Spleen (tissue), 11 donors: Measurements from ENCODE around the gene KLHL14. TPM values are rescaled to one million over a fixed set of nuclear protein-coding genes. Genes with fewer than 3 reads are reported as not detected.

Source experiments
- DNase-seq: peaks from one replicate; pipeline ENCODE4 v3.0.0-alpha.2; 2020
- H3K27ac ChIP-seq, 8 donors: fragments of 200-600 bp; sonication (generic) in 7 of 8; 1 replicate in 4 of 8; 2 replicates in 4 of 8; pipeline versions ENCODE4 v1.5.0 to v1.8.0; 2016 to 2021; ENCODE audit warnings: inconsistent platforms in 4 of 8, mild to moderate bottlenecking in 4 of 8, moderate library complexity in 1 of 8
- H3K27me3 ChIP-seq, 7 donors: fragments of 200-600 bp; sonication (generic) in 6 of 7; replicated peaks in 1 of 7; 1 replicate in 4 of 7; 2 replicates in 3 of 7; pipeline versions ENCODE4 v1.5.0 to v1.8.0; 2016 to 2021; ENCODE audit warnings: inconsistent platforms in 3 of 7, mild to moderate bottlenecking in 1 of 7
- H3K36me3 ChIP-seq, 6 donors: fragments of 200-600 bp; sonication (generic) in 5 of 6; 1 replicate in 4 of 6; 2 replicates in 2 of 6; pipeline versions ENCODE4 v1.5.0 to v1.8.0; 2016 to 2021; ENCODE audit warnings: inconsistent platforms in 2 of 6
- H3K4me1 ChIP-seq, 6 donors: fragments of 200-600 bp; sonication (generic) in 5 of 6; 1 replicate in 3 of 6; 2 replicates in 3 of 6; pipeline versions ENCODE4 v1.5.0 to v1.8.0; 2016 to 2021; ENCODE audit warnings: inconsistent platforms in 3 of 6
- H3K4me3 ChIP-seq, 8 donors: fragments of 200-600 bp; sonication (generic) in 7 of 8; 1 replicate in 4 of 8; 2 replicates in 4 of 8; pipeline versions ENCODE4 v1.5.0 to v1.8.0; 2016 to 2021; ENCODE audit warnings: inconsistent platforms in 4 of 8, mild to moderate bottlenecking in 4 of 8, moderate library complexity in 2 of 8
- H3K9me3 ChIP-seq, 8 donors: fragments of 200-600 bp; sonication (generic) in 7 of 8; 1 replicate in 4 of 8; 2 replicates in 4 of 8; pipeline versions ENCODE4 v1.5.0 to v1.8.0; 2016 to 2021; ENCODE audit warnings: inconsistent platforms in 4 of 8
- CTCF ChIP-seq, 11 experiments: fragments of 200-600 bp in 7 of 11; fragments of 450-650 bp in 4 of 11; sonication (generic) in 4 of 11; IDR thresholded peaks in 8 of 11; conservative IDR thresholded peaks in 3 of 11; 1 replicate in 7 of 11; 2 replicates in 4 of 11; pipeline versions ENCODE4 v1.4.0 to v1.8.0; 2016 to 2021; ENCODE audit warnings: antibody characterized with exemption in 11 of 11, inconsistent platforms in 4 of 11, mild to moderate bottlenecking in 1 of 11
- POLR2A ChIP-seq, 3 donors: fragments of 450-650 bp; IDR thresholded peaks; one replicate each; pipeline ENCODE4 v1.5.1; 2017; ENCODE audit warnings: antibody characterized with exemption in 3 of 3, mild to moderate bottlenecking in 1 of 3
- POLR2AphosphoS5 ChIP-seq, 3 donors: sonication (generic); formaldehyde crosslinking; IDR thresholded peaks; one replicate each; pipeline ENCODE4 v1.5.1; 2017; ENCODE audit warnings: antibody characterized with exemption in 3 of 3
- WGBS, 5 donors: extraction: QIAGEN DNeasy Blood & Tissue Kit in 3 of 5; methylation state at CpG; one replicate each; pipeline versions ENCODE4 v1.1.5 to v1.1.7; 2013 to 2018; 5-methylcytosine and 5-hydroxymethylcytosine counted together
- intact Hi-C: fragments of 100-400 bp; cut with DNase I; formaldehyde crosslinking; loops from one replicate; pipeline ENCODE4 v1.15.0; 2023; ENCODE audit warnings: low total_unique reads
- polyA plus RNA-seq, 3 donors: library from polyadenylated mRNA; stranded (reverse); fragments of 200-250 nt; gene quantifications; one replicate each; pipeline ENCODE4 v1.2.1, GENCODE V29; 2013
- total RNA-seq, 7 donors: library from RNA; depleted of rRNA in 3 of 7; stranded (reverse); fragments of >200 nt in 3 of 7; fragmentation: NEBNext Ultra II Directional in 4 of 7; extraction: Animal tissue kit (Norgen Biotek cat#: 25700) in 4 of 7; gene quantifications; one replicate each; pipeline versions ENCODE4 v1.1.0 to v1.2.1, GENCODE V29; 2016 to 2021
- donor health status: healthy with polysubstance abuse.
- donor health status: DM: no; HTN: no; CAD: no; lungs with moderate emphysema.
- donor health status: DM: no; HTN: no; CAD: no.
- donor health status: Bipolar disorder and iron deficiency.
- donor health status: healthy.
- donor health status: DM: no; HTN: no; CAD: no.
- donor health status: DM: yes; HTN: yes; CAD: no.

Gene KLHL14
- total and polyA plus RNA-seq, 10 donors, result 9.4 to 41.4 (median 17.5) TPM

GRCh38 chr18:32735781-32736180 lies 37.0 kb downstream of the KLHL14 start:
- H3K4me1 ChIP-seq, result peaks cover 0 to 36% (median 19%) of the 10 kb centered on the region in 6 donors
- intact Hi-C loops, result no loop called here
- H3K36me3 ChIP-seq, result peaks cover 0 to 20% (median 0%) of the 10 kb centered on the region in 6 donors
- DNase-seq, result no peak
- H3K27me3 ChIP-seq, result no peaks in the 10 kb centered on the region
- H3K9me3 ChIP-seq, result peaks cover 0 to 11% (median 0%) of the 10 kb centered on the region in 8 donors
- 82 to 92% (median 87%) methylated on average over 2 of the region's 2 CpGs for WGBS, 5 donors
- H3K27ac ChIP-seq, result no peak overlapping the region
- TF ChIP-seq CTCF (IDR thresholded peaks at IDR 0.05 in 8 of 11, conservative IDR thresholded peaks at IDR 0.05 in 3 of 11) (no peak), POLR2A (IDR thresholded peaks at IDR 0.05) (no peak)
- no peak overlapping the region for H3K4me3 ChIP-seq

DNA sequence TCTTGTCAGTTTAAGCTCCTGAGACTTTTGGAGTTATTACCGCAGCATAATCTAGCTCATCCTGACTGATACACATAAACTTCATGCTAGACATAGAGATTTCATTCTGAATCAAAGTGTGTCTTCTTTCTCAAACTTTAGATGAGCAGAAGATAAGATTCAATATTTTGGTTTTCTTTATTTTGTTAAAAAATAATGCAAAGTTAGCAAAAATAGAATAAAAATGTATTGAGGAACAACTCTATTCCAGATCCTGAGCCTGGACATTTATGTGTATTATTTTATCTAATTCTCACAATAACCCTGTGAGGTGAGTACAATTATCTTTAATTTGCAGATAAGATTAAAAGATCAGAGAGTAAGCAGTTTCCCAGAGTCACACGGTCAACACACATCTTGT lies 38.4 kb downstream of the KLHL14 start:
- peaks cover 0 to 11% (median 0%) of the 10 kb centered on the region in 8 donors for H3K9me3 ChIP-seq
- intact Hi-C loops, result no loop called here
- no peak overlapping the region for H3K4me3 ChIP-seq
- H3K4me1 ChIP-seq, result peaks cover 6 to 48% (median 28%) of the 10 kb centered on the region in 6 donors
- no peaks in the 10 kb centered on the region for H3K27me3 ChIP-seq
- TF ChIP-seq CTCF (IDR thresholded peaks at IDR 0.05 in 8 of 11, conservative IDR thresholded peaks at IDR 0.05 in 3 of 11) (no peak), POLR2A (IDR thresholded peaks at IDR 0.05) (no peak), POLR2AphosphoS5 (IDR thresholded peaks at IDR 0.05) (no peak)
- 88 to 97% (median 95%) methylated on average over 2 of the region's 2 CpGs for WGBS, 5 donors
- DNase-seq, result no peak
- no peak overlapping the region for H3K27ac ChIP-seq
- H3K36me3 ChIP-seq, result peaks cover 0 to 20% (median 0%) of the 10 kb centered on the region in 6 donors

DNA sequence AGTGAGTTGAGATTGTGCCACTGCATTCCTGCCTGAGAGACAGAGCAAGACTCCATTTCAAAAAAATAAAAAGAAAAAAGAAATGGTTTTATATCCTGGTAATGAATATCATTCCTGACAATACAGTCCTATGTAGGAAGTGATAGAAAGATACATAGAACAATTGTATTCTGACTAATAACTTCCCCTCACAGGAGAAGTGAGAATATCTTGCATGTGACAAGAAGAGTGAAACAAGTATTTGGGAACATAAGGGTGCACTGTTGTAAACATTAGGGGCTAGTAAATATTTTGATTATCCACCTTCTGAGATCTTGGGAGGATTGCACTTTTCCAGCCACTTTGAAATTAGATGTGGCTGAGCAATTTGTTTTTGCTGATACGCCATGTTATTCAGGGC lies 40.7 kb downstream of the KLHL14 start:
- H3K4me1 ChIP-seq, result peaks cover 13 to 53% (median 22%) of the 10 kb centered on the region in 6 donors
- intact Hi-C loops, result no loop called here

More for the DNA sequence above, 40.7 kb downstream of the KLHL14 start:
- H3K27ac ChIP-seq, result no peak overlapping the region
- no peaks in the 10 kb centered on the region for H3K27me3 ChIP-seq
- TF ChIP-seq POLR2A (IDR thresholded peaks at IDR 0.05) (no peak), POLR2AphosphoS5 (IDR thresholded peaks at IDR 0.05) (no peak), CTCF (IDR thresholded peaks at IDR 0.05 in 8 of 11, conservative IDR thresholded peaks at IDR 0.05 in 3 of 11) (no peak)
- no peak for DNase-seq
- peaks cover 0 to 11% (median 0%) of the 10 kb centered on the region in 8 donors for H3K9me3 ChIP-seq
- no peak overlapping the region for H3K4me3 ChIP-seq
- 92 to 100% (median 100%) methylated on average over 1 of the region's 1 CpG for WGBS, 5 donors
- peaks cover 0 to 15% (median 0%) of the 10 kb centered on the region in 6 donors for H3K36me3 ChIP-seq
